ENCODE results near the gene ARHGAP15. TPM values are rescaled to one million over a fixed set of nuclear protein-coding genes. Genes with fewer than 3 reads are reported as not detected.

The ARHGAP15 gene
- total RNA-seq, 4 donors from 2014 or later = 1.7 to 16.8 (median 3.7) TPM

DNA sequence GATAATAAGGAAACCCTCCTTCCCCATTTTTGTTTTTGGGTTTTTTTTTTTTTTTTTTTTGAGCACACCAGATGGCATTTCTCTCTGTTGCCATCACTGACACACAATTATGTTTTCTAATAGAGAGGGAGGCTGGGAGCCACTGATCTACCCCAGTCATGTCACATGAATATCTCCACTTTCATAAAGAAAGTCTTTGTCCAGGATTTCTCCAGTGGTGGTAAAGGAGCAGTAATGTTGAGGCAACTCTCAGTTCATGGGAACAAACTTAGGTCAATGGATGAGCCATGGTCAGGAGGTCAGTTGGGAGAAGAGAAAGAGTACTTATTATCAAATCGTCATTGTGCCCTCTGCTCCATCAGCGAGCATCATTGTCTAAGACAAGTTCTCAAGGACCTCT lies 603.7 kb downstream of the ARHGAP15 start:
- no peaks in the 10 kb centered on the region for H3K27me3 ChIP-seq
- intact Hi-C loops (cut with DNase I) = no loop called here
- no peaks in the 10 kb centered on the region for H3K9me3 ChIP-seq
- TF ChIP-seq, protein P1, sequence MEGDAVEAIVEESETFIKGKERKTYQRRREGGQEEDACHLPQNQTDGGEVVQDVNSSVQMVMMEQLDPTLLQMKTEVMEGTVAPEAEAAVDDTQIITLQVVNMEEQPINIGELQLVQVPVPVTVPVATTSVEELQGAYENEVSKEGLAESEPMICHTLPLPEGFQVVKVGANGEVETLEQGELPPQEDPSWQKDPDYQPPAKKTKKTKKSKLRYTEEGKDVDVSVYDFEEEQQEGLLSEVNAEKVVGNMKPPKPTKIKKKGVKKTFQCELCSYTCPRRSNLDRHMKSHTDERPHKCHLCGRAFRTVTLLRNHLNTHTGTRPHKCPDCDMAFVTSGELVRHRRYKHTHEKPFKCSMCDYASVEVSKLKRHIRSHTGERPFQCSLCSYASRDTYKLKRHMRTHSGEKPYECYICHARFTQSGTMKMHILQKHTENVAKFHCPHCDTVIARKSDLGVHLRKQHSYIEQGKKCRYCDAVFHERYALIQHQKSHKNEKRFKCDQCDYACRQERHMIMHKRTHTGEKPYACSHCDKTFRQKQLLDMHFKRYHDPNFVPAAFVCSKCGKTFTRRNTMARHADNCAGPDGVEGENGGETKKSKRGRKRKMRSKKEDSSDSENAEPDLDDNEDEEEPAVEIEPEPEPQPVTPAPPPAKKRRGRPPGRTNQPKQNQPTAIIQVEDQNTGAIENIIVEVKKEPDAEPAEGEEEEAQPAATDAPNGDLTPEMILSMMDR (IDR thresholded peaks at IDR 0.05) = no peak
- TF ChIP-seq POLR2A (IDR thresholded peaks at IDR 0.05) = no peak
- no peak overlapping the region for H3K4me3 ChIP-seq
- 100% methylated on average over 2 of the region's 2 CpGs for WGBS, 2 donors
- H3K27ac ChIP-seq = no peak overlapping the region
- DNase-seq = no peak
- no peaks in the 10 kb centered on the region for H3K36me3 ChIP-seq
- peaks cover 0 to 3% (median 3%) of the 10 kb centered on the region in 3 donors for H3K4me1 ChIP-seq

DNA sequence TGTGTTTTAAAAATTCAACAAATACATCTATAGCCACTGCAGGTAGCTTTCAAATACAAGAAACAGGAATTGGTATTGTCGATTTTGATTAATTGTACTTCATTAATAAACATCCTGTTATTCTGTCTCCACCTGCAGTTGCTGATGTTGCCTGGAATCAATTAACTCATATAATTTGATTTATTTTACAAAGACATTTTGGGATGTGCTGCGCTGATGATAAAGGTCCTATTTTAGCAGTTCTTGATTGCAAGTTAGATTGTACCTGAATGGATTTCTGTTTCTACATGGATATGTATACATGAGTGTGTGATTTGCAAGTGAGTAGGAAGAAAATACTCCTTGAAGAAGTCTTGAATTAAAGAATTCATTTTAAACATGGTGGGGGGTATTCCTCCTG lies 605.3 kb downstream of the ARHGAP15 start:
- Histone ChIP-seq H3K27ac (no peak overlapping the region), H3K4me3 (no peak overlapping the region), H3K36me3 (no peaks in the 10 kb centered on the region), H3K27me3 (no peaks in the 10 kb centered on the region), H3K4me1 (peaks cover 0 to 3% (median 0%) of the 10 kb centered on the region in 3 donors), H3K9me3 (no peaks in the 10 kb centered on the region)
- TF ChIP-seq, protein P1 (IDR thresholded peaks at IDR 0.05) = no peak
- no peak for TF ChIP-seq POLR2A (IDR thresholded peaks at IDR 0.05)
- intact Hi-C loops (cut with DNase I) = no loop called here
- no peak for DNase-seq
- WGBS, 2 donors = 87 to 89% methylated on average over 2 of the region's 2 CpGs

- H3K4me1 ChIP-seq = no peaks in the 10 kb centered on the region
- 91 to 95% methylated on average over 3 of the region's 3 CpGs for WGBS, 2 donors
- no peak overlapping the region for H3K4me3 ChIP-seq
- H3K27ac ChIP-seq = no peak overlapping the region
- DNase-seq = no peak
- no peaks in the 10 kb centered on the region for H3K36me3 ChIP-seq
- no peaks in the 10 kb centered on the region for H3K9me3 ChIP-seq
- intact Hi-C loops (cut with DNase I) = no loop called here
- H3K27me3 ChIP-seq = no peaks in the 10 kb centered on the region
- TF ChIP-seq, protein P1 (IDR thresholded peaks at IDR 0.05) = no peak
- TF ChIP-seq POLR2A (IDR thresholded peaks at IDR 0.05) = no peak
Measured at GRCh38 chr2:143736904-143737303, 607.7 kb downstream of the ARHGAP15 start.

DNA sequence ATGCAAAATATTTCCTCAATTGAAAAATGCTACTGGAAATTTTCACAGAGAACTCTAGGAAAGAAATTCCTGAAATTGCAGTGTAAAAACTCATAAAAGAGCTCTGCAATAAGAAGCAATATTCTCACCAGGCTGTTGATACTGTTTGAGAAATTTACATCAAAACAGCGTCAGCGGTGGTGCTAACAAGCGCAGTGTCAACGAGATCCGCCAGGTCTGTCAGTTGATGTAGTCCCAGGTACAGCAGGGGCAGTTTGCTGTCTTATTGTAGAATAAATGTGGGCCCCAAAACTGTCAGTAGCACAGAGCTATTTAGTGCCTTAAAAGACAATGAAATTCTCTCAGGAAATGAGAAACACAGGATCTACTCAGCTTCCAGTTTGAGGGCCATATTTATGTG lies 611.2 kb downstream of the ARHGAP15 start:
- Histone ChIP-seq H3K4me1 (no peaks in the 10 kb centered on the region), H3K36me3 (no peaks in the 10 kb centered on the region), H3K4me3 (no peak overlapping the region), H3K9me3 (no peaks in the 10 kb centered on the region), H3K27me3 (no peaks in the 10 kb centered on the region), H3K27ac (no peak overlapping the region)
- TF ChIP-seq, protein P1 (IDR thresholded peaks at IDR 0.05) = no peak
- no peak for DNase-seq
- intact Hi-C loops (cut with DNase I) = no loop called here
- WGBS, 2 donors = 93 to 96% methylated on average over 5 of the region's 5 CpGs

GRCh38 chr2:143741205-143741604 lies 612.0 kb downstream of the ARHGAP15 start:
- DNase-seq = no peak
- intact Hi-C loops (cut with DNase I) = no loop called here
- no peaks in the 10 kb centered on the region for H3K9me3 ChIP-seq
- H3K27ac ChIP-seq = no peak overlapping the region
- TF ChIP-seq, protein P1 (IDR thresholded peaks at IDR 0.05) = no peak
- no peak for TF ChIP-seq POLR2A (IDR thresholded peaks at IDR 0.05)
- H3K27me3 ChIP-seq = no peaks in the 10 kb centered on the region
- no peaks in the 10 kb centered on the region for H3K4me1 ChIP-seq
- H3K4me3 ChIP-seq = no peak overlapping the region
- H3K36me3 ChIP-seq = no peaks in the 10 kb centered on the region

All from esophagus squamous epithelium (tissue), 5 donors.